Measurements from ENCODE around the gene SKAP1.
"Not testable (repeated sequence)": the region's sequence is repeated elsewhere in the genome, so short reads cannot be mapped to it uniquely, and the experiment has no call there.

Gene SKAP1

GRCh38 chr17:48413613-48414405 is 16.2 kb downstream of the SKAP1 start:
- no peak for DNase-seq (ENCODE audit: low read depth in 2 of 2)

- no peak for DNase-seq (ENCODE audit: low read depth in 2 of 2)
Measured at GRCh38 chr17:48412841-48413240, 17.2 kb downstream of the SKAP1 start.

GRCh38 chr17:48410821-48411220 is 19.2 kb downstream of the SKAP1 start:
- not testable (repeated sequence) for DNase-seq (ENCODE audit: low read depth in 2 of 2)

- no peak for DNase-seq (ENCODE audit: low read depth in 2 of 2)
Measured at GRCh38 chr17:48409607-48410006, 20.4 kb downstream of the SKAP1 start.

- DNase-seq (ENCODE audit: low read depth in 2 of 2): no peak
Measured at GRCh38 chr17:48406936-48407567, 23.0 kb downstream of the SKAP1 start.

- no peak for DNase-seq (ENCODE audit: low read depth in 2 of 2)
Measured at GRCh38 chr17:48394821-48395220, 35.2 kb downstream of the SKAP1 start.

GRCh38 chr17:48393283-48393682 is 36.7 kb downstream of the SKAP1 start:
- no peak for DNase-seq (ENCODE audit: low read depth in 2 of 2)

- no peak for DNase-seq (ENCODE audit: low read depth in 2 of 2)
Measured at GRCh38 chr17:48392857-48393256, 37.2 kb downstream of the SKAP1 start.

- no peak for DNase-seq (ENCODE audit: low read depth in 2 of 2)
Measured at GRCh38 chr17:48391444-48391843, 38.6 kb downstream of the SKAP1 start.

- DNase-seq (ENCODE audit: low read depth in 2 of 2): no peak
Measured at GRCh38 chr17:48389903-48390302, 40.1 kb downstream of the SKAP1 start.

GRCh38 chr17:48388955-48389743 is 40.9 kb downstream of the SKAP1 start:
- no peak for DNase-seq (ENCODE audit: low read depth in 2 of 2)

GRCh38 chr17:48386826-48387225 is 43.2 kb downstream of the SKAP1 start:
- no peak for DNase-seq (ENCODE audit: low read depth in 2 of 2)

GRCh38 chr17:48385319-48385718 is 44.7 kb downstream of the SKAP1 start:
- no peak for DNase-seq (ENCODE audit: low read depth in 2 of 2)

- no peak for DNase-seq (ENCODE audit: low read depth in 2 of 2)
Measured at GRCh38 chr17:48384164-48384563, 45.9 kb downstream of the SKAP1 start.

GRCh38 chr17:48382989-48383388 is 47.0 kb downstream of the SKAP1 start:
- DNase-seq (ENCODE audit: low read depth in 2 of 2): no peak

GRCh38 chr17:48378708-48379392 is 51.2 kb downstream of the SKAP1 start:
- no peak for DNase-seq (ENCODE audit: low read depth in 2 of 2)

GRCh38 chr17:48378238-48378637 is 51.8 kb downstream of the SKAP1 start:
- no peak for DNase-seq (ENCODE audit: low read depth in 2 of 2)

GRCh38 chr17:48376682-48377325 is 53.2 kb downstream of the SKAP1 start:
- no peak for DNase-seq (ENCODE audit: low read depth in 2 of 2)

GRCh38 chr17:48375356-48375755 is 54.7 kb downstream of the SKAP1 start:
- DNase-seq (ENCODE audit: low read depth in 2 of 2): no peak

- no peak for DNase-seq (ENCODE audit: low read depth in 2 of 2)
Measured at GRCh38 chr17:48374650-48375230, 55.3 kb downstream of the SKAP1 start.

GRCh38 chr17:48373883-48374282 is 56.1 kb downstream of the SKAP1 start:
- no peak for DNase-seq (ENCODE audit: low read depth in 2 of 2)

Measured in stimulated activated CD4-positive, alpha-beta T cell treated with anti-CD3 and anti-CD28 coated beads, Interleukin-1b, Interleukin-23, amount 100 ng/mL, for 1 hour (primary cell).